ENCODE measurements around the gene TMEM63C. TPM values are rescaled to one million over a fixed set of nuclear protein-coding genes. Genes with fewer than 3 reads are reported as not detected.

TMEM63C gene
- total and polyA plus RNA-seq, 2 donors (not counting 3 experiments of a cell fraction or from before 2014, with no cell fraction given), result not detected

DNA sequence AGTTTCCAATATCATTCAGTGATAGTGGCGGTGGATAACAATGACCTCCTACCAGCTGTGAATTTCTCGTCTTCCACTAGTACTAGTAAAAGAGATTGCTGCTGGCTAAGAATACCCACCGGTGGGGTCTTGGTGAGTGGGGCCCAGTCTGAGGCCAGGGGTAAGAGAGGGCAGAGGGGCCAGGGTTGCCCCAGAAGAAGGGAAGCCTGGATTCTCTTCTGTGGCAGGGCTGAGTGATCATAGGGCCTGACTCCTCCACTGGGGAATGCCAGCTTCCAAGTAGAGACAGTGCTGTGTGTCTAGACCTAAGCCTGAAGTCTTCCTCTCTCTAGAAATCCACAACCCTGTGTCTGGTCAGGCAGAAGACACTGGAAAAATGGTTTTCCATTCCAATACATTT, 5.8 kb upstream of the TMEM63C start:
- DNase-seq (ENCODE audit: low read depth, low spot score), result no peak
- no peak overlapping the region for H3K9ac ChIP-seq (replicated peaks; ENCODE audit: extremely low read depth, insufficient read depth, low read length)
- no peaks in the 10 kb centered on the region for H3K27me3 ChIP-seq (ENCODE audit: control insufficient read depth in 2 of 2, insufficient read depth in 2 of 2, low read length in 2 of 2)
- H2AFZ ChIP-seq (ENCODE audit: low read depth, low read length), result no peak overlapping the region
- H3K9me1 ChIP-seq (replicated peaks; ENCODE audit: control insufficient read depth, extremely low read depth, insufficient read depth, low read length), result no peaks in the 10 kb centered on the region
- H3K4me2 ChIP-seq (ENCODE audit: insufficient read depth, low read length), result no peak overlapping the region
- no peaks in the 10 kb centered on the region for H4K20me1 ChIP-seq (replicated peaks; ENCODE audit: control insufficient read depth, extremely low read depth, insufficient read depth, low read length)
- TF ChIP-seq POLR2A (IDR thresholded peaks at IDR 0.05; ENCODE audit: low read depth, low read length) (no peak), GATA2 (IDR thresholded peaks at IDR 0.05; ENCODE audit: insufficient read depth, insufficient read length, low read depth, low read length) (no peak), FOS (IDR thresholded peaks at IDR 0.05; ENCODE audit: borderline replicate concordance, insufficient read depth, low read length) (no peak), EZH2 (IDR thresholded peaks at IDR 0.05; ENCODE audit: borderline replicate concordance, low read depth, low read length, severe bottlenecking) (no peak), JUN (IDR thresholded peaks at IDR 0.05; ENCODE audit: borderline replicate concordance, insufficient read depth, insufficient read length, low read depth) (no peak), MYC (IDR thresholded peaks at IDR 0.05; ENCODE audit: low read depth, low read length) (no peak), POLR2AphosphoS5 (IDR thresholded peaks at IDR 0.05; ENCODE audit: insufficient read depth, low read depth, low read length) (no peak)
- TF ChIP-seq, protein P1, sequence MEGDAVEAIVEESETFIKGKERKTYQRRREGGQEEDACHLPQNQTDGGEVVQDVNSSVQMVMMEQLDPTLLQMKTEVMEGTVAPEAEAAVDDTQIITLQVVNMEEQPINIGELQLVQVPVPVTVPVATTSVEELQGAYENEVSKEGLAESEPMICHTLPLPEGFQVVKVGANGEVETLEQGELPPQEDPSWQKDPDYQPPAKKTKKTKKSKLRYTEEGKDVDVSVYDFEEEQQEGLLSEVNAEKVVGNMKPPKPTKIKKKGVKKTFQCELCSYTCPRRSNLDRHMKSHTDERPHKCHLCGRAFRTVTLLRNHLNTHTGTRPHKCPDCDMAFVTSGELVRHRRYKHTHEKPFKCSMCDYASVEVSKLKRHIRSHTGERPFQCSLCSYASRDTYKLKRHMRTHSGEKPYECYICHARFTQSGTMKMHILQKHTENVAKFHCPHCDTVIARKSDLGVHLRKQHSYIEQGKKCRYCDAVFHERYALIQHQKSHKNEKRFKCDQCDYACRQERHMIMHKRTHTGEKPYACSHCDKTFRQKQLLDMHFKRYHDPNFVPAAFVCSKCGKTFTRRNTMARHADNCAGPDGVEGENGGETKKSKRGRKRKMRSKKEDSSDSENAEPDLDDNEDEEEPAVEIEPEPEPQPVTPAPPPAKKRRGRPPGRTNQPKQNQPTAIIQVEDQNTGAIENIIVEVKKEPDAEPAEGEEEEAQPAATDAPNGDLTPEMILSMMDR (IDR thresholded peaks at IDR 0.05; ENCODE audit: extremely low read depth in 1 of 2, insufficient read depth in 1 of 2, low read depth in 1 of 2, low read length in 2 of 2), result no peak
- TF ChIP-seq, protein P2, sequence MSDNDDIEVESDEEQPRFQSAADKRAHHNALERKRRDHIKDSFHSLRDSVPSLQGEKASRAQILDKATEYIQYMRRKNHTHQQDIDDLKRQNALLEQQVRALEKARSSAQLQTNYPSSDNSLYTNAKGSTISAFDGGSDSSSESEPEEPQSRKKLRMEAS (IDR thresholded peaks at IDR 0.05; ENCODE audit: insufficient read depth, insufficient read length), result no peak
- no peaks in the 10 kb centered on the region for H3K4me1 ChIP-seq (ENCODE audit: control insufficient read depth, extremely low read depth, insufficient read depth, low read length)
- H3K27ac ChIP-seq (ENCODE audit: insufficient read depth, low read depth, low read length), result no peak overlapping the region
- intact Hi-C loops (cut with micrococcal nuclease), result no loop called here
- CTCF ChIA-PET, result interaction anchor here (1.8 kb wide), 1 partner anchor 140 kb away, joined by 3 read pairs; no protein-coding TSS in a partner anchor
- no TSS peak for BruUV-seq (replicated peaks)
- dilution Hi-C loops (cut with MboI; ENCODE audit: extremely low pct_ligation_motif_present, low sequenced_read_pairs), result no loop called here
- FAIRE-seq, result no peak
- no peak overlapping the region for H3K4me3 ChIP-seq (replicated peaks in 1 of 3; ENCODE audit: insufficient read depth in 1 of 3, low read depth in 1 of 3, low read length in 3 of 3)
- no peaks in the 10 kb centered on the region for H3K9me3 ChIP-seq (replicated peaks; ENCODE audit: control insufficient read depth, insufficient read depth, low read length)
- POLR2A ChIA-PET, result no interaction called here
- H3K36me3 ChIP-seq (ENCODE audit: control insufficient read depth in 2 of 2, extremely low read depth in 1 of 2, insufficient read depth in 2 of 2, low read length in 2 of 2), result no peaks in the 10 kb centered on the region
- no peaks in the 10 kb centered on the region for H3K79me2 ChIP-seq (ENCODE audit: control insufficient read depth, insufficient read depth, low read length)
